HG03521 (cell line): Measurements from ENCODE around the gene KCNN1.
"Not testable (repeated sequence)": the region's sequence is repeated elsewhere in the genome, so short reads cannot be mapped to it uniquely, and the experiment has no call there.

Experiments used
- ATAC-seq: cut with Tn5 transposase; IDR thresholded peaks from one replicate; pipeline ENCODE4 v1.9.1; 2021; ENCODE audit warnings: mild to moderate bottlenecking, moderate library complexity; ENCODE audit not compliant: unreplicated experiment

The KCNN1 gene

GRCh38 chr19:18020212-18021085, 53.5 kb downstream of the KCNN1 start:
- no peak for ATAC-seq

- no peak for ATAC-seq
These were observed 54.3 kb downstream of the KCNN1 start for GRCh38 chr19:18021121-18021755.

- ATAC-seq: no peak
These were observed 56.8 kb downstream of the KCNN1 start for GRCh38 chr19:18023622-18024251.

GRCh38 chr19:18027151-18027550, 60.2 kb downstream of the KCNN1 start:
- no peak for ATAC-seq

- no peak for ATAC-seq
These were observed 62.9 kb downstream of the KCNN1 start for GRCh38 chr19:18029617-18030338.

GRCh38 chr19:18031401-18031800, 64.5 kb downstream of the KCNN1 start:
- not testable (repeated sequence) for ATAC-seq

- ATAC-seq: not testable (repeated sequence)
These were observed 65.2 kb downstream of the KCNN1 start for GRCh38 chr19:18032102-18032501.

- no peak for ATAC-seq
These were observed 74.1 kb downstream of the KCNN1 start for GRCh38 chr19:18041054-18041453.

GRCh38 chr19:18043676-18044075, 76.8 kb downstream of the KCNN1 start:
- ATAC-seq: no peak

- ATAC-seq: peak; percentile 83
These were observed 78.0 kb downstream of the KCNN1 start for GRCh38 chr19:18044825-18045304.

GRCh38 chr19:18045307-18046050, 78.6 kb downstream of the KCNN1 start:
- ATAC-seq: no peak

GRCh38 chr19:18046059-18046718, 79.3 kb downstream of the KCNN1 start:
- no peak for ATAC-seq

- no peak for ATAC-seq
These were observed 82.5 kb downstream of the KCNN1 start for GRCh38 chr19:18049385-18049784.
